PC-3 (cell line): ENCODE results near the gene IGFL1.

ENCODE experiments used
- CTCF ChIP-seq: fragments of 300-600 bp; sonication (generic); conservative IDR thresholded peaks from 2 replicates; pipeline ENCODE4 v1.5.1; 2017; ENCODE audit warnings: antibody characterized with exemption, low read depth, mild to moderate bottlenecking, low read length
- EZH2 ChIP-seq: fragments of 300-600 bp; sonication (generic); IDR thresholded peaks from one replicate; pipeline ENCODE4 v1.6.1; 2017; ENCODE audit warnings: antibody characterized with exemption, mild to moderate bottlenecking, low read length; ENCODE audit not compliant: unreplicated experiment

GRCh38 chr19:46265217-46265828, 35.8 kb downstream of the IGFL1 start:
- TF ChIP-seq CTCF (peak; percentile 77), EZH2 (no peak)
